ENCODE results near the gene PIK3CB. TPM values are rescaled to one million over a fixed set of nuclear protein-coding genes. Genes with fewer than 3 reads are reported as not detected.

PIK3CB gene
- total and polyA plus RNA-seq, 10 of the 15 experiments (the other 5 are each of a cell fraction or from before 2014, with no cell fraction given) = 5.0 to 18.4 (median 10.4) TPM

DNA sequence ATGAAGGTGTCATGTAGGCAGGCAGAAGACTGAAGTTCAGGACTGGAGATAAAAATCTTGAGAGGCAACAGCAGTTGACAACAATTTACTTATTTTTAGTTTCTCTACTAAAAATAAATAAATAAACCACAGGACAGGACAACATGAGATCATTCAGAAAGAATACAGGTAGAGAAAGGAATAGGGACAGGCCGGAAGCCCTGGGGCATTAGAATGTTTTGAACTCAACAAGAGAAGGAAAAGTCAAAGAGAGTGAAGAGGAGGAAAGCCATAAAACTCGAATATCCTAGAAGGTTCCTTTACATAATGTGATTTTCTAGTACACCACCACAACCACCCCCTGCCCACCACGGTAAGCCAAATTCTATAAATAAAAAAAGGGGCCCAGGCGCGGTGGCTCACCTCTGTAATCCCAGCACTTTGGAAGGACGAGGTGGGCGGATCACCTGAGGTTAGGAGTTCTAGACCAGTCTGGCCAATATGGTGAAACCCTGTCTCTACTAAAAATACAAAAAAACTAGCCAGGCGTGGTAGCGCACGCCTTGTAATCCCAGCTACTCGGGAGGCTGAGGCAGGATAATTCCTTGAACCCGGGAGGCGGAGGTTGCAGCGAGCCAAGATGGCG lies 4.7 kb downstream of the PIK3CB start:
- Histone ChIP-seq H3K27me3 (replicated peaks in 1 of 2; ENCODE audit: control insufficient read depth in 2 of 2, insufficient read depth in 2 of 2, low read length in 1 of 2) (no peaks in the 10 kb centered on the region), H4K20me1 (ENCODE audit: control insufficient read depth, insufficient read depth) (peaks cover 3% of the 10 kb centered on the region; the same call in 1 of the 2 replicates), H3K9ac (ENCODE audit: control insufficient read depth, insufficient read depth, low read length) (no peak overlapping the region), H3K36me3 (ENCODE audit: control insufficient read depth in 2 of 2, insufficient read depth in 2 of 2, low read length in 1 of 2) (peaks cover 0 to 4% of the 10 kb centered on the region in 2 experiments; a peak in 2 of 4 replicates), H3K79me2 (ENCODE audit: control insufficient read depth, insufficient read depth, low read length) (peaks cover 31% of the 10 kb centered on the region), H3K9me3 (replicated peaks; ENCODE audit: control insufficient read depth, insufficient read depth, low read length) (no peaks in the 10 kb centered on the region; the same call in 2 of the 3 replicates), H2AFZ (ENCODE audit: control insufficient read depth, low read depth, low read length) (no peak overlapping the region), H3K4me2 (ENCODE audit: control insufficient read depth, insufficient read depth) (no peak overlapping the region), H3K4me1 (ENCODE audit: control insufficient read depth, insufficient read depth, low read length) (peaks cover under 1% of the 10 kb centered on the region), H3K27ac (ENCODE audit: control insufficient read depth, insufficient read depth) (no peak overlapping the region), H3K4me3 (no peak overlapping the region)
- SMC1A ChIA-PET (ENCODE audit: uncharacterized antibody, unreplicated experiment) = no interaction called here
- no TSS peak for BruUV-seq (replicated peaks)
- 88% methylated on average over 15 of the region's 15 CpGs for WGBS (ENCODE audit: insufficient coverage, insufficient replicate concordance, low lambda C conversion rate, missing lambda C conversion rate)
- in situ Hi-C loops (cut with MboI) (no loop called here), intact Hi-C loops (cut with micrococcal nuclease; ENCODE audit: unreplicated experiment) (loop anchor here (10.0 kb wide), 1 partner anchor 115 kb away; no protein-coding TSS in a partner anchor)
- CTCF ChIA-PET = no interaction called here
- DNase-seq (ENCODE audit: low read depth, low spot score) (no peak), ATAC-seq (no peak), FAIRE-seq (no peak)
- POLR2A ChIA-PET = no interaction called here
- TF ChIP-seq RUNX3 (IDR thresholded peaks at IDR 0.05; ENCODE audit: low read length) (0 out of 2 replicates have a peak, but pooled peaks have one; percentile 8), ETV6 (conservative IDR thresholded peaks at IDR 0.05 in 1 of 2, IDR thresholded peaks at IDR 0.05 in 1 of 2; ENCODE audit: borderline replicate concordance in 1 of 2, low read depth in 1 of 2) (no peak)
- RAD21 ChIA-PET (ENCODE audit: unreplicated experiment) = no interaction called here

DNA sequence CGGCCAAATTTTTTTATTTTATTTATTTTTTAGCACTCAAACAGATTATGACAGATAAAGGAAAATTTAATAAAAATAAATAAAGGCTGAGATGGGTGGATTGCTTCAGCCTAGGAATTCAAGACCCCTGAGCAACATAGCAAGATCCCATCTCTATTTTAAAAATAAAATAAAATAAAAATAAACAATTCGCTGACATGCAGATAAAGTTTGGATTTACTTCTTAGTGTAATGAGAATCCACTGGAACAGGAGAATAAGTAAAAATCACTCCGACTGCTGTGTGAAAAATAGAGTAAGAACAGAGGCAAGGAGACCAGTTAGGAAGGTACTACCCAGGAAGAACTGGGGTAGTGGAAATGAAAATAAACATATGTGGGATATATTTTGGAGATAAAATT lies 5.6 kb downstream of the PIK3CB start:
- peaks cover 3% of the 10 kb centered on the region; the same call in 1 of the 2 replicates for H4K20me1 ChIP-seq (ENCODE audit: control insufficient read depth, insufficient read depth)
- BruUV-seq (replicated peaks) = no TSS peak
- no peak for DNase-seq (ENCODE audit: low read depth, low spot score)
- peaks cover 26% of the 10 kb centered on the region for H3K79me2 ChIP-seq (ENCODE audit: control insufficient read depth, insufficient read depth, low read length)
- no peaks in the 10 kb centered on the region; the same call in 2 of the 3 replicates for H3K9me3 ChIP-seq (replicated peaks; ENCODE audit: control insufficient read depth, insufficient read depth, low read length)
- WGBS (ENCODE audit: insufficient coverage, insufficient replicate concordance, low lambda C conversion rate, missing lambda C conversion rate) = 100% methylated on average over 3 of the region's 3 CpGs
- H2AFZ ChIP-seq (ENCODE audit: control insufficient read depth, low read depth, low read length) = no peak overlapping the region
- no peak overlapping the region for H3K4me2 ChIP-seq (ENCODE audit: control insufficient read depth, insufficient read depth)
- RAD21 ChIA-PET (ENCODE audit: unreplicated experiment) = no interaction called here
- in situ Hi-C loops (cut with MboI) = no loop called here
- H3K9ac ChIP-seq (ENCODE audit: control insufficient read depth, insufficient read depth, low read length) = no peak overlapping the region
- no peak for ATAC-seq
- no peaks in the 10 kb centered on the region; the same call in none of the 2 replicates for H3K4me1 ChIP-seq (ENCODE audit: control insufficient read depth, insufficient read depth, low read length)
- H3K27me3 ChIP-seq (replicated peaks in 1 of 2; ENCODE audit: control insufficient read depth in 2 of 2, insufficient read depth in 2 of 2, low read length in 1 of 2) = no peaks in the 10 kb centered on the region
- TF ChIP-seq HCFC1 (IDR thresholded peaks at IDR 0.05; ENCODE audit: low read length) = no peak
- no peak for TF ChIP-seq RUNX3 (IDR thresholded peaks at IDR 0.05; ENCODE audit: low read length)
- no peak for TF ChIP-seq SPI1 (IDR thresholded peaks at IDR 0.05; ENCODE audit: borderline replicate concordance, insufficient read depth, low read depth, low read length)
- TF ChIP-seq, protein P1, sequence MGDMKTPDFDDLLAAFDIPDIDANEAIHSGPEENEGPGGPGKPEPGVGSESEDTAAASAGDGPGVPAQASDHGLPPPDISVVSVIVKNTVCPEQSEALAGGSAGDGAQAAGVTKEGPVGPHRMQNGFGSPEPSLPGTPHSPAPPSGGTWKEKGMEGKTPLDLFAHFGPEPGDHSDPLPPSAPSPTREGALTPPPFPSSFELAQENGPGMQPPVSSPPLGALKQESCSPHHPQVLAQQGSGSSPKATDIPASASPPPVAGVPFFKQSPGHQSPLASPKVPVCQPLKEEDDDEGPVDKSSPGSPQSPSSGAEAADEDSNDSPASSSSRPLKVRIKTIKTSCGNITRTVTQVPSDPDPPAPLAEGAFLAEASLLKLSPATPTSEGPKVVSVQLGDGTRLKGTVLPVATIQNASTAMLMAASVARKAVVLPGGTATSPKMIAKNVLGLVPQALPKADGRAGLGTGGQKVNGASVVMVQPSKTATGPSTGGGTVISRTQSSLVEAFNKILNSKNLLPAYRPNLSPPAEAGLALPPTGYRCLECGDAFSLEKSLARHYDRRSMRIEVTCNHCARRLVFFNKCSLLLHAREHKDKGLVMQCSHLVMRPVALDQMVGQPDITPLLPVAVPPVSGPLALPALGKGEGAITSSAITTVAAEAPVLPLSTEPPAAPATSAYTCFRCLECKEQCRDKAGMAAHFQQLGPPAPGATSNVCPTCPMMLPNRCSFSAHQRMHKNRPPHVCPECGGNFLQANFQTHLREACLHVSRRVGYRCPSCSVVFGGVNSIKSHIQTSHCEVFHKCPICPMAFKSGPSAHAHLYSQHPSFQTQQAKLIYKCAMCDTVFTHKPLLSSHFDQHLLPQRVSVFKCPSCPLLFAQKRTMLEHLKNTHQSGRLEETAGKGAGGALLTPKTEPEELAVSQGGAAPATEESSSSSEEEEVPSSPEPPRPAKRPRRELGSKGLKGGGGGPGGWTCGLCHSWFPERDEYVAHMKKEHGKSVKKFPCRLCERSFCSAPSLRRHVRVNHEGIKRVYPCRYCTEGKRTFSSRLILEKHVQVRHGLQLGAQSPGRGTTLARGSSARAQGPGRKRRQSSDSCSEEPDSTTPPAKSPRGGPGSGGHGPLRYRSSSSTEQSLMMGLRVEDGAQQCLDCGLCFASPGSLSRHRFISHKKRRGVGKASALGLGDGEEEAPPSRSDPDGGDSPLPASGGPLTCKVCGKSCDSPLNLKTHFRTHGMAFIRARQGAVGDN (IDR thresholded peaks at IDR 0.05) = no peak
- TF ChIP-seq MTA2 (IDR thresholded peaks at IDR 0.05; ENCODE audit: low read depth) = no peak
- TF ChIP-seq, protein P2, sequence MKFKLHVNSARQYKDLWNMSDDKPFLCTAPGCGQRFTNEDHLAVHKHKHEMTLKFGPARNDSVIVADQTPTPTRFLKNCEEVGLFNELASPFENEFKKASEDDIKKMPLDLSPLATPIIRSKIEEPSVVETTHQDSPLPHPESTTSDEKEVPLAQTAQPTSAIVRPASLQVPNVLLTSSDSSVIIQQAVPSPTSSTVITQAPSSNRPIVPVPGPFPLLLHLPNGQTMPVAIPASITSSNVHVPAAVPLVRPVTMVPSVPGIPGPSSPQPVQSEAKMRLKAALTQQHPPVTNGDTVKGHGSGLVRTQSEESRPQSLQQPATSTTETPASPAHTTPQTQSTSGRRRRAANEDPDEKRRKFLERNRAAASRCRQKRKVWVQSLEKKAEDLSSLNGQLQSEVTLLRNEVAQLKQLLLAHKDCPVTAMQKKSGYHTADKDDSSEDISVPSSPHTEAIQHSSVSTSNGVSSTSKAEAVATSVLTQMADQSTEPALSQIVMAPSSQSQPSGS (IDR thresholded peaks at IDR 0.05; ENCODE audit: low read length) = no peak
- TF ChIP-seq DPF2 (IDR thresholded peaks at IDR 0.05) = no peak
- no peak for TF ChIP-seq SIX5 (IDR thresholded peaks at IDR 0.05; ENCODE audit: low read depth, low read length, severe bottlenecking)
- no peak for TF ChIP-seq RAD51 (IDR thresholded peaks at IDR 0.05)
- no peak overlapping the region for H3K27ac ChIP-seq (ENCODE audit: control insufficient read depth, insufficient read depth)
- intact Hi-C loops (cut with micrococcal nuclease; ENCODE audit: unreplicated experiment) = no loop called here
- SMC1A ChIA-PET (ENCODE audit: uncharacterized antibody, unreplicated experiment) = no interaction called here
- no peak overlapping the region for H3K4me3 ChIP-seq
- no peak for FAIRE-seq
- POLR2A ChIA-PET = no interaction called here
- CTCF ChIA-PET = interaction anchor here (0.6 to 0.8 kb wide), 2 partner anchors 61 to 66 kb away, joined by 3 read pairs; no protein-coding TSS in a partner anchor
- peaks cover 0 to 4% of the 10 kb centered on the region in 2 experiments; a peak in 2 of 4 replicates for H3K36me3 ChIP-seq (ENCODE audit: control insufficient read depth in 2 of 2, insufficient read depth in 2 of 2, low read length in 1 of 2)
